ENCODE measurements around the gene PPM1G.

Gene PPM1G

GRCh38 chr2:27356382-27357181, 52.8 kb downstream of the PPM1G start, which contains the start of gene GTF3C2:
TSS of gene GTF3C2 (minus strand) at chr2:27356764. CDS start at chr2:27343554, 13,210 bp downstream.
- peak within 1 kb of the TSS; percentile 82 for H3K4me2 ChIP-seq (ENCODE audit: insufficient read depth, low read length)
- peaks cover 15% of the 10 kb centered on the region; the same call in 1 of the 2 replicates for H4K20me1 ChIP-seq (ENCODE audit: insufficient read depth, low read length)
- H3K9me3 ChIP-seq (ENCODE audit: insufficient read depth, low read length, severe bottlenecking): no peaks in the 10 kb centered on the region
- peak; percentile 87 for ATAC-seq (ENCODE audit: insufficient read depth, low read depth)
- H3K36me3 ChIP-seq (ENCODE audit: insufficient read depth, low read length): peaks cover 6% of the 10 kb centered on the region
- H3K4me1 ChIP-seq (ENCODE audit: insufficient read depth, low read length): peaks cover 33% of the 10 kb centered on the region
- H3K27ac ChIP-seq (ENCODE audit: low read length): peak within 1 kb of the TSS; percentile 92
- DNase-seq: peak; percentile 93
- H3K79me2 ChIP-seq (ENCODE audit: insufficient read depth, low read length): peaks cover 75% of the 10 kb centered on the region
- peak within 1 kb of the TSS; percentile 88 for H2AFZ ChIP-seq (ENCODE audit: low read depth, low read length)
- H3K4me3 ChIP-seq (ENCODE audit: low read depth in 1 of 2, low read length in 2 of 2): peak within 1 kb of the TSS; percentile 74 to 94
- no peaks in the 10 kb centered on the region for H3K27me3 ChIP-seq (ENCODE audit: insufficient read depth, low read length, poor library complexity)
- TF ChIP-seq CTCF (IDR thresholded peaks at IDR 0.05; ENCODE audit: borderline replicate concordance, extremely low read depth, low read length, poor library complexity, severe bottlenecking) (peak; percentile 6), EZH2 (IDR thresholded peaks at IDR 0.05; ENCODE audit: borderline replicate concordance, low read depth, low read length, severe bottlenecking) (no peak)
- peak within 1 kb of the TSS; percentile 80 for H3K9ac ChIP-seq (ENCODE audit: low read depth, low read length)

GRCh38 chr2:27356056-27356381, 53.4 kb downstream of the PPM1G start:
- Histone ChIP-seq H3K4me2 (ENCODE audit: insufficient read depth, low read length) (peak overlapping the region; percentile 82), H3K4me3 (ENCODE audit: low read depth in 1 of 2, low read length in 2 of 2) (peak overlapping the region; percentile 74 to 94), H4K20me1 (ENCODE audit: insufficient read depth, low read length) (peaks cover 19% of the 10 kb centered on the region; the same call in 1 of the 2 replicates), H2AFZ (ENCODE audit: low read depth, low read length) (peak overlapping the region; percentile 88), H3K79me2 (ENCODE audit: insufficient read depth, low read length) (peaks cover 81% of the 10 kb centered on the region), H3K27me3 (ENCODE audit: insufficient read depth, low read length, poor library complexity) (no peaks in the 10 kb centered on the region), H3K27ac (ENCODE audit: low read length) (peak overlapping the region; percentile 92), H3K9ac (ENCODE audit: low read depth, low read length) (peak overlapping the region; percentile 80), H3K4me1 (ENCODE audit: insufficient read depth, low read length) (peaks cover 33% of the 10 kb centered on the region), H3K9me3 (ENCODE audit: insufficient read depth, low read length, severe bottlenecking) (no peaks in the 10 kb centered on the region), H3K36me3 (ENCODE audit: insufficient read depth, low read length) (peaks cover 6% of the 10 kb centered on the region)
- DNase-seq (no peak), ATAC-seq (ENCODE audit: insufficient read depth, low read depth) (peak; percentile 26)
- TF ChIP-seq CTCF (IDR thresholded peaks at IDR 0.05; ENCODE audit: borderline replicate concordance, extremely low read depth, low read length, poor library complexity, severe bottlenecking) (no peak), EZH2 (IDR thresholded peaks at IDR 0.05; ENCODE audit: borderline replicate concordance, low read depth, low read length, severe bottlenecking) (no peak)

- DNase-seq (no peak), ATAC-seq (ENCODE audit: insufficient read depth, low read depth) (no peak)
- H3K4me2 ChIP-seq (ENCODE audit: insufficient read depth, low read length): peak overlapping the region; percentile 82
- H3K4me1 ChIP-seq (ENCODE audit: insufficient read depth, low read length): peaks cover 33% of the 10 kb centered on the region
- no peak overlapping the region for H3K27ac ChIP-seq (ENCODE audit: low read length)
- H3K9me3 ChIP-seq (ENCODE audit: insufficient read depth, low read length, severe bottlenecking): no peaks in the 10 kb centered on the region
- TF ChIP-seq EZH2 (IDR thresholded peaks at IDR 0.05; ENCODE audit: borderline replicate concordance, low read depth, low read length, severe bottlenecking) (no peak), CTCF (IDR thresholded peaks at IDR 0.05; ENCODE audit: borderline replicate concordance, extremely low read depth, low read length, poor library complexity, severe bottlenecking) (no peak)
- H3K79me2 ChIP-seq (ENCODE audit: insufficient read depth, low read length): peaks cover 91% of the 10 kb centered on the region
- peaks cover 27% of the 10 kb centered on the region; the same call in 1 of the 2 replicates for H4K20me1 ChIP-seq (ENCODE audit: insufficient read depth, low read length)
- no peaks in the 10 kb centered on the region for H3K27me3 ChIP-seq (ENCODE audit: insufficient read depth, low read length, poor library complexity)
- no peak overlapping the region for H3K9ac ChIP-seq (ENCODE audit: low read depth, low read length)
- H2AFZ ChIP-seq (ENCODE audit: low read depth, low read length): no peak overlapping the region
- H3K4me3 ChIP-seq (ENCODE audit: low read depth in 1 of 2, low read length in 2 of 2): no peak overlapping the region
- H3K36me3 ChIP-seq (ENCODE audit: insufficient read depth, low read length): peaks cover 3% of the 10 kb centered on the region
These were observed 54.8 kb downstream of the PPM1G start for GRCh38 chr2:27354597-27354927.

Data from DND-41 (cell line).